Sciatic nerve (tissue), 2 donors: ENCODE measurements around the gene VEGFA. TPM values are rescaled to one million over a fixed set of nuclear protein-coding genes. Genes with fewer than 3 reads are reported as not detected.
A peak's percentile ranks its signal among the peaks of the same experiment; 100 is the strongest.

Experiments used
- ATAC-seq: fragments of 200-7000 bp; cut with Tn5 transposase; one replicate; pipeline ENCODE4 v1.9.1; 2020; ENCODE audit warnings: mild to moderate bottlenecking, moderate library complexity
- DNase-seq: peaks from one replicate; pipeline ENCODE4 v3.0.0-alpha.2; 2020; ENCODE audit warnings: low spot score
- intact Hi-C: fragments of 100-400 bp; cut with DNase I; formaldehyde crosslinking; loops from one replicate; pipeline ENCODE4 v1.14.2; 2022
- total RNA-seq: library from RNA; stranded (reverse); fragmentation: NEBNext Ultra II Directional; extraction: Animal tissue kit (Norgen Biotek cat#: 25700); gene quantifications from one replicate; pipeline ENCODE4 v1.2.1, GENCODE V29; 2021
- donor health status: DM: no; HTN: no; CAD: no.
- donor health status: DM: no; HTN: no; CAD: no.

The VEGFA gene
- total RNA-seq, 1 donor from 2014 or later, result 155 TPM

- ATAC-seq, result no peak
- intact Hi-C loops, result no loop called here
These were observed 25.4 kb downstream of the VEGFA start for GRCh38 chr6:43795421-43795820.

GRCh38 chr6:43796168-43796567 is 26.2 kb downstream of the VEGFA start:
- ATAC-seq (no peak), DNase-seq (no peak)
- intact Hi-C loops, result no loop called here

More at GRCh38 chr6:43795421-43795820, 25.4 kb downstream of the VEGFA start:
- no peak for DNase-seq

- ATAC-seq, result no peak
- DNase-seq, result no peak
- intact Hi-C loops, result no loop called here
These were observed 27.2 kb downstream of the VEGFA start for GRCh38 chr6:43796903-43797890.

GRCh38 chr6:43797919-43798318 is 27.9 kb downstream of the VEGFA start:
- intact Hi-C loops, result no loop called here
- no peak for ATAC-seq
- no peak for DNase-seq

GRCh38 chr6:43798688-43799444 is 28.9 kb downstream of the VEGFA start:
- intact Hi-C loops, result no loop called here
- DNase-seq (no peak), ATAC-seq (no peak)

- intact Hi-C loops, result no loop called here
- ATAC-seq, result no peak
These were observed 29.7 kb downstream of the VEGFA start for GRCh38 chr6:43799551-43800297.

GRCh38 chr6:43800298-43800623 is 30.2 kb downstream of the VEGFA start:
- no peak for ATAC-seq
- intact Hi-C loops, result no loop called here
- no peak for DNase-seq

More at GRCh38 chr6:43799551-43800297, 29.7 kb downstream of the VEGFA start:
- DNase-seq, result no peak

- intact Hi-C loops, result no loop called here
- no peak for DNase-seq
- no peak for ATAC-seq
These were observed 30.9 kb downstream of the VEGFA start for GRCh38 chr6:43800746-43801494.

GRCh38 chr6:43801495-43802181 is 31.6 kb downstream of the VEGFA start:
- ATAC-seq (peak; percentile 57), DNase-seq (no peak)

GRCh38 chr6:43803055-43803782 is 33.2 kb downstream of the VEGFA start:
- DNase-seq (no peak), ATAC-seq (peak; percentile 65)
- intact Hi-C loops, result no loop called here

More at GRCh38 chr6:43801495-43802181, 31.6 kb downstream of the VEGFA start:
- intact Hi-C loops, result no loop called here

- DNase-seq, result no peak
- intact Hi-C loops, result no loop called here
- no peak for ATAC-seq
These were observed 34.0 kb downstream of the VEGFA start for GRCh38 chr6:43803783-43804549.

GRCh38 chr6:43804550-43805223 is 34.7 kb downstream of the VEGFA start:
- ATAC-seq (no peak), DNase-seq (no peak)
- intact Hi-C loops, result no loop called here

GRCh38 chr6:43805699-43806042 is 35.7 kb downstream of the VEGFA start:
- intact Hi-C loops, result no loop called here
- ATAC-seq (no peak), DNase-seq (no peak)

GRCh38 chr6:43806043-43806757 is 36.2 kb downstream of the VEGFA start:
- ATAC-seq (no peak), DNase-seq (no peak)
- intact Hi-C loops, result no loop called here

- intact Hi-C loops, result no loop called here
- ATAC-seq (no peak), DNase-seq (no peak)
These were observed 36.8 kb downstream of the VEGFA start for GRCh38 chr6:43806758-43807227.
